OCI-LY7 (cell line): Measurements from ENCODE around the gene PRR7. TPM values are rescaled to one million over a fixed set of nuclear protein-coding genes. Genes with fewer than 3 reads are reported as not detected.

ENCODE experiments used
- Bru-seq: library from RNA; stranded (reverse); fragments of 400-500 nt; gene quantifications from one replicate; lab custom pipeline; 2021; lab: Mats Ljungman, UMichigan
- BruChase-seq, 2 experiments: library from RNA; stranded (reverse); fragments of 400-500 nt; gene quantifications; one replicate each; lab custom pipeline; 2021; lab: Mats Ljungman, UMichigan
- BruUV-seq: library from RNA; stranded (reverse); fragments of 400-500 nt; replicated peaks from 2 replicates; lab custom pipeline; 2021; lab: Mats Ljungman, UMichigan
- CTCF ChIA-PET: fragments of 300-600 bp; sonication (Branson Sonifier 250); formaldehyde crosslinking; loops from one replicate; lab custom pipeline; 2022; ENCODE audit warnings: antibody characterized with exemption; ENCODE audit not compliant: unreplicated experiment; lab: Charles Lee
- POLR2A ChIA-PET: fragments of 300-600 bp; sonication (Branson Sonifier 250); formaldehyde crosslinking; loops from one replicate; lab custom pipeline; 2022; ENCODE audit warnings: antibody characterized with exemption; lab: Charles Lee
- DNase-seq: peaks from one replicate; pipeline ENCODE4 v3.0.0-alpha.2; 2015; ENCODE audit warnings: low spot score
- H2AFZ ChIP-seq: fragments of 200-600 bp; sonication (generic), shearing (Covaris generic); 2 replicates; pipeline ENCODE4 v1.6.1; 2014; ENCODE audit warnings: mild to moderate bottlenecking, antibody characterized with exemption, low read length, moderate library complexity
- H3K27ac ChIP-seq: fragments of 200-600 bp; sonication (generic); 2 replicates; pipeline ENCODE4 v1.5.1; 2014; ENCODE audit warnings: mixed run types, low read depth, mild to moderate bottlenecking, moderate library complexity, low read length, inconsistent platforms; ENCODE audit not compliant: poor library complexity, severe bottlenecking
- H3K36me3 ChIP-seq: fragments of 200-600 bp; sonication (generic); 2 replicates; pipeline ENCODE4 v1.6.1; 2014; ENCODE audit warnings: mild to moderate bottlenecking, antibody characterized with exemption, low read length, moderate library complexity, mixed read lengths; ENCODE audit not compliant: insufficient read depth
- H3K4me1 ChIP-seq: fragments of 200-600 bp; sonication (generic); 2 replicates; pipeline ENCODE4 v1.5.1; 2014; ENCODE audit warnings: mild to moderate bottlenecking, low read length; ENCODE audit not compliant: insufficient read depth, poor library complexity, severe bottlenecking
- H3K4me2 ChIP-seq: fragments of 200-600 bp; sonication (generic); 2 replicates; pipeline ENCODE4 v1.6.1; 2014; ENCODE audit warnings: mild to moderate bottlenecking, low read length
- H3K4me3 ChIP-seq: fragments of 200-600 bp; sonication (generic); 2 replicates; pipeline ENCODE4 v1.5.1; 2014; ENCODE audit warnings: mild to moderate bottlenecking, low read depth, low read length; ENCODE audit not compliant: poor library complexity, severe bottlenecking
- H3K79me2 ChIP-seq: fragments of 200-600 bp; sonication (generic); 2 replicates; pipeline ENCODE4 v1.6.1; 2016; ENCODE audit warnings: low read depth, mild to moderate bottlenecking, low read length, moderate library complexity, mixed read lengths; ENCODE audit not compliant: insufficient read depth
- H3K9me2 ChIP-seq: fragments of 200-600 bp; sonication (generic); 2 replicates; pipeline ENCODE4 v1.6.1; 2016; ENCODE audit warnings: mild to moderate bottlenecking, low read length, mixed read lengths; ENCODE audit not compliant: insufficient read depth
- H3K9me3 ChIP-seq: fragments of 200-600 bp; sonication (generic); 2 replicates; pipeline ENCODE4 v1.6.1; 2014; ENCODE audit warnings: mild to moderate bottlenecking, mixed run types, low read length, mixed read lengths
- H4K20me1 ChIP-seq: fragments of 200-600 bp; sonication (generic); 2 replicates; pipeline ENCODE4 v1.6.1; 2014; ENCODE audit warnings: mild to moderate bottlenecking, antibody characterized with exemption, low read length, moderate library complexity, mixed read lengths; ENCODE audit not compliant: insufficient read depth
- CTCF ChIP-seq: fragments of 200-600 bp; sonication (generic); conservative IDR thresholded peaks from 2 replicates; pipeline ENCODE4 v1.5.1; 2014; ENCODE audit warnings: mild to moderate bottlenecking, antibody characterized with exemption, low read length, moderate library complexity, mixed read lengths
- EZH2phosphoT487 ChIP-seq: fragments of 200-600 bp; sonication (generic); IDR thresholded peaks from 2 replicates; pipeline ENCODE4 v1.6.1; 2018; ENCODE audit warnings: low read depth, borderline replicate concordance, mild to moderate bottlenecking, mixed run types, antibody characterized with exemption, low read length, moderate library complexity, mixed read lengths
- intact Hi-C: fragments of 100-400 bp; cut with micrococcal nuclease; formaldehyde crosslinking; loops from one replicate; pipeline ENCODE4 v1.10.0; 2022; ENCODE audit not compliant: unreplicated experiment
- long read RNA-seq: library from polyadenylated mRNA; stranded (forward); transcript quantifications from one replicate; pipeline ENCODE4 v2.0.0, GENCODE V29; 2022
- total RNA-seq, 2 experiments: library from RNA; depleted of rRNA in 1 of 2; stranded (reverse); fragments of >200 nt in 1 of 2; shearing (Covaris generic) in 1 of 2; gene quantifications; 2 replicates each; pipeline ENCODE4 v1.2.3, GENCODE V29; 2014 to 2022

PRR7 gene
- total RNA-seq (2014; rRNA removed; shearing (Covaris generic)) (7.0 and 13.6 TPM in 2 replicates), total RNA-seq (2022) (12.5 and 12.8 TPM in 2 replicates), Bru-seq, nascent RNA (percentile 42 among the genes with signal in this experiment), BruChase-seq, experiment 1, labeled RNA remaining after a 6-hour chase (percentile 53 among the genes with signal in this experiment), BruChase-seq, experiment 2, labeled RNA remaining after a 2-hour chase (percentile 58 among the genes with signal in this experiment)
- long read RNA-seq, partial matches to known transcripts, result 1 of 6 reads
- long read RNA-seq, other reads (novel, unspliced or antisense), result 5 of 6 reads

GRCh38 chr5:177446200-177447065, at the start of gene PRR7:
PRR7 (plus strand) TSS chr5:177446814; CDS start chr5:177455068, 8,254 bp downstream.
- Histone ChIP-seq H3K9me3 (no peaks in the 10 kb centered on the region), H3K4me3 (peak within 1 kb of the TSS; percentile 72), H3K36me3 (peaks cover 17% of the 10 kb centered on the region), H4K20me1 (0 out of 2 replicates have a peak, but pooled peaks cover 9% of the 10 kb centered on the region), H3K79me2 (no peaks in the 10 kb centered on the region), H3K27ac (no peak within 1 kb of the TSS), H3K4me2 (peak within 1 kb of the TSS; percentile 75), H2AFZ (peak within 1 kb of the TSS; percentile 7; the same call in 1 of the 2 replicates), H3K4me1 (peaks cover 47% of the 10 kb centered on the region), H3K9me2 (no peaks in the 10 kb centered on the region)
- intact Hi-C loops, result loop anchor here (1.0 kb wide), 2 partner anchors 42 to 56 kb away; no protein-coding TSS in a partner anchor
- TF ChIP-seq CTCF, result no peak; the same call in 1 of the 2 replicates
- no peak for TF ChIP-seq EZH2phosphoT487
- ChIA-PET POLR2A (interaction anchor here (0.6 to 1.8 kb wide), 6 partner anchors 11 to 147 kb away, joined by 3 to 10 read pairs (median 4); partner anchors contain the start of gene GRK6), CTCF (interaction anchor here (0.6 to 0.9 kb wide), 5 partner anchors 8 to 57 kb away, joined by 3 read pairs; no protein-coding TSS in a partner anchor)
- BruUV-seq, result no TSS peak
- DNase-seq, result peak; percentile 87

- Histone ChIP-seq H3K9me3 (no peaks in the 10 kb centered on the region), H3K4me2 (no peak overlapping the region), H3K36me3 (no peaks in the 10 kb centered on the region), H2AFZ (no peak overlapping the region), H3K9me2 (no peaks in the 10 kb centered on the region), H3K4me1 (peaks cover 7% of the 10 kb centered on the region), H4K20me1 (no peaks in the 10 kb centered on the region), H3K79me2 (no peaks in the 10 kb centered on the region), H3K4me3 (no peak overlapping the region), H3K27ac (no peak overlapping the region)
- ChIA-PET CTCF (interaction anchor here (0.6 kb wide), 1 partner anchor 211 kb away, joined by 3 read pairs; no protein-coding TSS in a partner anchor), POLR2A (no interaction called here)
- TF ChIP-seq EZH2phosphoT487 (no peak), CTCF (no peak)
- no TSS peak for BruUV-seq
- intact Hi-C loops, result no loop called here
- DNase-seq, result no peak
Measured at GRCh38 chr5:177397875-177398390, 48.7 kb upstream of the PRR7 start.
